ENCODE data around the gene PSD. TPM values are rescaled to one million over a fixed set of nuclear protein-coding genes. Genes with fewer than 3 reads are reported as not detected.
A peak's percentile ranks its signal among the peaks of the same experiment; 100 is the strongest.

Gene PSD
- total RNA-seq, 1 donor = 0.18 TPM

GRCh38 chr10:102409604-102410428, 8.8 kb downstream of the PSD start:
- DNase-seq (ENCODE audit: low read depth) = no peak
- TF ChIP-seq CTCF (IDR thresholded peaks at IDR 0.05; ENCODE audit: insufficient read depth, low read length) = no peak
- peak overlapping the region; percentile 25 for H3K4me3 ChIP-seq (ENCODE audit: low read depth, low read length)

- TF ChIP-seq CTCF (IDR thresholded peaks at IDR 0.05; ENCODE audit: insufficient read depth, low read length) = no peak
- H3K4me3 ChIP-seq (ENCODE audit: low read depth, low read length) = peak overlapping the region; percentile 47
- DNase-seq (ENCODE audit: low read depth) = no peak
Measured at GRCh38 chr10:102408728-102409603, 9.6 kb downstream of the PSD start.

DNA sequence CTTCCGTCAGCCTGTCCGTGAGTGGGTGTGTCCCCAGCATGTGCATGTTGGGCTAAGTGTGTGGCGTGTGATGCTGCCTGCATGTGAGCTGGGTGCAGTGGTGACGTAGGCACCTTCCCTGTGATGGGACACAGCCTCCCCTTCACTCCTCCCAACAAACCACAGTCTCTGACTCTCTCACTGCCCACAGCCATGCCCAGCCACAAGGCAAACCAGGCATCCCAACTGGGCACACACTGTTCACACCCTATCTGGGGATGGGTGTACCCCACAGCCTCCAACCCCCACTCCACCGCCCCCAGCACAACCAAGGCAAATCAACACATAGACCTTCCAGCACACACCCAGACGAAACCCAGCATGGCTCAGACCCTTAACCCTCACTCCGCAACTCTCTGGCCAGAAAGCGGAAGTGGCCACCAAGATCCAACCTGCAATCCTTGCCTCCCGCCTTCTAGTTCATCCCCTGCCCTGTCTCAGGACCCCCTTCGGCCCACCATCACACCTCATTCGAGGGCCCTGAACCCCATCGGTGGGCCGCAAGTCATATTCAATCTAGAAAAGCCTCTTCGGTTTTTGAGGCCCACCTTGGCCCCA, 10.4 kb downstream of the PSD start:
- peak overlapping the region; percentile 47 for H3K4me3 ChIP-seq (ENCODE audit: low read depth, low read length)
- TF ChIP-seq CTCF (IDR thresholded peaks at IDR 0.05; ENCODE audit: insufficient read depth, low read length) = no peak
- no peak for DNase-seq (ENCODE audit: low read depth)

- TF ChIP-seq CTCF (IDR thresholded peaks at IDR 0.05; ENCODE audit: insufficient read depth, low read length) = no peak
- DNase-seq (ENCODE audit: low read depth) = no peak
- no peak overlapping the region for H3K4me3 ChIP-seq (ENCODE audit: low read depth, low read length)
Measured at GRCh38 chr10:102407425-102408130, 11.0 kb downstream of the PSD start.

DNA sequence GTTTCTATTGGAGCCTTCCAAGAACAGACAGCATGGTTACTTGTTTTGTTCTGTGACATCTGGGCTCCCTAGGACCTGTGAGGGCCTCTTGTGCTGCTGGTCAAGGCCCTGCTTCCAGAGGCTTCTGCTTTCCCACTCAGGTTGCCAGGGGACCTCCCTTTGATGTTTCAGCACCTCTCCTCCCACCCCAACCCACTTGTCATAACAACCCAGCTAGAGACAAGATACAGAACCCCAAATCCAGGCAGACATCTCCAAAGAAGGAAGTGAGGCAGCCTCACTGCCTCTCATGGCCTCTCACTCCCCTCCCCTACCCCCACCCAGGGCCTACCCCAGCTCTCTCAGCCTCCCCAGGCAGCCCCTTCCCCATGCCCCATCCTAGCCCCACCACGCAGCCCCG, 11.8 kb downstream of the PSD start:
- no peak for DNase-seq (ENCODE audit: low read depth)
- no peak overlapping the region for H3K4me3 ChIP-seq (ENCODE audit: low read depth, low read length)
- TF ChIP-seq CTCF (IDR thresholded peaks at IDR 0.05; ENCODE audit: insufficient read depth, low read length) = no peak

- H3K4me3 ChIP-seq (ENCODE audit: low read depth, low read length) = no peak overlapping the region
- TF ChIP-seq CTCF (IDR thresholded peaks at IDR 0.05; ENCODE audit: insufficient read depth, low read length) = no peak
- DNase-seq (ENCODE audit: low read depth) = no peak
Measured at GRCh38 chr10:102405632-102406031, 13.0 kb downstream of the PSD start.
